ENCODE measurements around the gene POLR2J2.
"Not testable (repeated sequence)": the region's sequence is repeated elsewhere in the genome, so short reads cannot be mapped to it uniquely, and the experiment has no call there.

The POLR2J2 gene

DNA sequence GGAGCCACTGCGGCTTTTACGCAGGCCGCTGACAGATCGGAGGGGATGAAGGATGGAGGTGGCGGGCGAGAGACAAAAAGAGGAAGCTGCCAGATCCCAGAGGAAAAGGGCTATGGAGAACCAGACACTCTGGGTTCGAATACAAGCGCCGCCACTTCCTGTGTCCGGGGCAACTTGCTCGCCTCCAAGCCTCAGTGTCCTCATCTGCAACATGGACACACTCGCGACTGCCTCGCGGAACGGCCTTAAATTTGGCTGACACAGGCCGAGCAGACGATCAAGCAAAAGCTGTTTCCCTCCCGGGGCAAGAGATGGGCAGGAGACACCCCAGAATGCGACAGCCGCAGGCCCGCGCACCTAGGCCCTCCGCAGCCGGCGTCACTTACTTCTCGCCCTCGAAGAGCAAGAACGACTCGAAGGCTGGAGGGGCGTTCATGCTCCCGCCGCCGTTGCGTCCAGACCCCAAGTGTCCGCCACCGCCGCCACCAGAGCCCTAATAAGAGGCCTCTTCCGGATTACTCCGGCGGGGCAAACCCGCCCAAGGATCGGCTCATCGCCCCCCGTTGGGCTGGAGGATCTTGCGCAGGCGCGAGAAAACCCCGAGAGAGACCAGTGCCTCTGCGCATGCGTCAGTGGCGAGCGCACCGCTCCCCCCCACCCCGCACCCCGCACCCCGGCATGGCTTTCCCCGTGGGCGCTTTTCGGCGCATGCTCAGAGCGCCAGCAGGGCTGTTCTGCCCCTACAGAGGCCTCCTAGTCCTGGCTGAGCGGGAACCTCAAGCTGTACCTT, at the start of gene POLR2J2:
Gene POLR2J2, minus strand, starts transcription at position 498 of the 790 bp plus-strand sequence. Its CDS starts 62 bp downstream, at position 436.
- H3K36me3 ChIP-seq (ENCODE audit: control insufficient read depth, insufficient read depth, low read length); H3K27ac ChIP-seq; H3K4me3 ChIP-seq (ENCODE audit: low read depth, low read length); H3K9ac ChIP-seq; H3K4me1 ChIP-seq; H3K9me3 ChIP-seq (ENCODE audit: control insufficient read depth, low read length); H3K79me2 ChIP-seq; H2AFZ ChIP-seq; H3K4me2 ChIP-seq (ENCODE audit: low read length); H3K27me3 ChIP-seq (ENCODE audit: control insufficient read depth, insufficient read depth, low read length): not testable (repeated sequence)

DNA sequence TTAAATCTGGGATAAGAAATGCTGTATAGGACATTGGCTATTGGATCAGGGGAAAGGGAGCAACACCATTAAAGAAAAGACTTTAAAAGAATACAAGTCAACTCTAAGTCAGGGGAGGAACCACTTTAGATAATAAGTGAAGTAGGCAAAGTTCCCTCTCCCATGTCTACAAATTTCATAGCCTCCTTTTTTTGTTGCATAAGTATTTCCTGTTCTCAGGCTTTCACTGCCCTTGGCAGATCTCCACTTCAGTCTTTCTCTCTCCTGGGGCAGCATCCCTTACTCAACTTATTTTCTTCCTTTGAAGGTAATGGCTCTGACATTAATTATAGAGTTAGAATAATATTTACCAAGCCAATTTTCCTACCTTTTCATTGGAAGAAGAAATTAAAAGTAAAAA, 47.0 kb upstream of the POLR2J2 start:
- not testable (repeated sequence) for H3K4me2 ChIP-seq (ENCODE audit: low read length); H2AFZ ChIP-seq; H3K9ac ChIP-seq

DNA sequence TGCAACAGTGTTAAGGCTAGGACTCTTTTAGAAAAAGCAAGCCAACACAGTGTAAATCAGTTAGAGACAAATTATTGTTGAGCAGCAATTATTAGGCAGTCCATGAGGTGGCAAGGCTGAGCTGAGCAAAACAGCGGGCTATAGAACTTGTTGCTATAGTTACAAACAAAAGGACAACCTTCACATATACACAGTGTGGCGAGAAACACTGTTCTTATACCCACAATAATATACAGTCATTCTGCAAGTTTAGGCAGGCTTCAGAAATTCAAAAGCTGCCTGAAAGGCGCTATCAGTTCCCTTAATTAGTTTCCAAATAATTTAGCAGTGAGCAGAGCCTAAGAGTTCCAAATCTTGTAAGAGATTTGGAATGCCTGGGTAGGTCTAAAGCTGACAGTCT, 44.3 kb upstream of the POLR2J2 start:
- not testable (repeated sequence) for H3K4me1 ChIP-seq; H2AFZ ChIP-seq; H3K4me3 ChIP-seq (ENCODE audit: low read depth, low read length); H3K27me3 ChIP-seq (ENCODE audit: control insufficient read depth, insufficient read depth, low read length); H3K36me3 ChIP-seq (ENCODE audit: control insufficient read depth, insufficient read depth, low read length); H3K79me2 ChIP-seq; H3K4me2 ChIP-seq (ENCODE audit: low read length); H3K9ac ChIP-seq; H3K9me3 ChIP-seq (ENCODE audit: control insufficient read depth, low read length); H3K27ac ChIP-seq

More for the DNA sequence above, 47.0 kb upstream of the POLR2J2 start:
- not testable (repeated sequence) for H3K27ac ChIP-seq; H3K79me2 ChIP-seq; H3K4me3 ChIP-seq (ENCODE audit: low read depth, low read length); H3K36me3 ChIP-seq (ENCODE audit: control insufficient read depth, insufficient read depth, low read length); H3K4me1 ChIP-seq; H3K27me3 ChIP-seq (ENCODE audit: control insufficient read depth, insufficient read depth, low read length); H3K9me3 ChIP-seq (ENCODE audit: control insufficient read depth, low read length)

DNA sequence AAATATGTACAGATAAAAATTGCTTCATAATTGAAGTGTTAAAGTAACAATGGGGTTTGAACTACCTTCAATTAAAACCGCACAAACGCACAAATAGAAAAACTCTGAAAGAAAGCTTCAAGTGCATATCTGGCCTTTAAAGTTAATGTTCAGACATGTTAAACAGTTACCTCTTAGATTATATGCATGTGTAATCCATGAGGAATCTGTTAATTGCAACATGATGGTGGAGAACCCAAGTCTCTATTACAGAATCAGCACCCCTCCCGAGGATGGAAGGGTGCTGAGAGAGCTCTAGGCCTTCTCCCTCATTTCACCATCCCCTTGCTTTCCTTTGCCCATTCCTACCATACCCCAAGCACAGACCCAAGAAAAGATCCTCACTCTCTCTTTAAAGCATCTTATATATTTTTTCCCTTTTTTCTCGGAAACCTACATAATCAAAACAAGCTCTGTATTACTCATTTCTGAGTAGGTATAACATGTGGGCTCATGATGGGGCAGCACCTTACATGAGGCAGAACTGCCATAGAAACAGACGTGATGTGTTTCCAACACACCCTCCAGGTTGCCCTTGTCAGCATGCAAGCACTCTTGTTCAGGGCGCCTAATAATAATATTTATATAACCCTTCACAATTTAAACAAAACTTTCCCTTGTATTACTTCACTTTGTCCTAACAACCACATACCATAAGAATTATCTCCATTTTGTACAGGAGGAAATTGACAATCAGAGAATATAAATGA, 43.5 kb upstream of the POLR2J2 start:
- not testable (repeated sequence) for H3K27ac ChIP-seq; H3K79me2 ChIP-seq; H3K4me3 ChIP-seq (ENCODE audit: low read depth, low read length); H3K4me2 ChIP-seq (ENCODE audit: low read length); H3K9ac ChIP-seq; H2AFZ ChIP-seq; H3K4me1 ChIP-seq; H3K36me3 ChIP-seq (ENCODE audit: control insufficient read depth, insufficient read depth, low read length); H3K9me3 ChIP-seq (ENCODE audit: control insufficient read depth, low read length); H3K27me3 ChIP-seq (ENCODE audit: control insufficient read depth, insufficient read depth, low read length)

DNA sequence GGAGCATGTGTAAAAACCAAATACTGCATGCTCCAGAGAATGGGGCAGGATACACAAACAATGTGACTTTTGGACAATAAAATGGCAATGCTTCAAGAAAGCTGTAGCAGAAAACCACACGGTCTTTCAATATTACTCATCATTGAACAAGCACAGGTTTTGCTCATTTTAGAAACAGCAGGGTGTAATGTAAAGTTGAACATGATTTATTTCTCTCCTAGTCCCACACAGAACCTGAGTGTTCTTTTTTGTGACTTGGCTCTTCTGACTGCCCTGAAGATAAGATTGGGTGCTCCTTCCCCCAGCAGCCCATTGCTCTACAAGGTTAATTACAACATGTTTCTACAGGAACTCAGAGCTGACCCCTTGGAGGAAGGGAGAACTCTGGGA, 42.2 kb upstream of the POLR2J2 start:
- not testable (repeated sequence) for H3K4me2 ChIP-seq (ENCODE audit: low read length); H2AFZ ChIP-seq; H3K4me1 ChIP-seq; H3K4me3 ChIP-seq (ENCODE audit: low read depth, low read length); H3K9me3 ChIP-seq (ENCODE audit: control insufficient read depth, low read length); H3K9ac ChIP-seq; H3K27me3 ChIP-seq (ENCODE audit: control insufficient read depth, insufficient read depth, low read length); H3K27ac ChIP-seq; H3K36me3 ChIP-seq (ENCODE audit: control insufficient read depth, insufficient read depth, low read length); H3K79me2 ChIP-seq

DNA sequence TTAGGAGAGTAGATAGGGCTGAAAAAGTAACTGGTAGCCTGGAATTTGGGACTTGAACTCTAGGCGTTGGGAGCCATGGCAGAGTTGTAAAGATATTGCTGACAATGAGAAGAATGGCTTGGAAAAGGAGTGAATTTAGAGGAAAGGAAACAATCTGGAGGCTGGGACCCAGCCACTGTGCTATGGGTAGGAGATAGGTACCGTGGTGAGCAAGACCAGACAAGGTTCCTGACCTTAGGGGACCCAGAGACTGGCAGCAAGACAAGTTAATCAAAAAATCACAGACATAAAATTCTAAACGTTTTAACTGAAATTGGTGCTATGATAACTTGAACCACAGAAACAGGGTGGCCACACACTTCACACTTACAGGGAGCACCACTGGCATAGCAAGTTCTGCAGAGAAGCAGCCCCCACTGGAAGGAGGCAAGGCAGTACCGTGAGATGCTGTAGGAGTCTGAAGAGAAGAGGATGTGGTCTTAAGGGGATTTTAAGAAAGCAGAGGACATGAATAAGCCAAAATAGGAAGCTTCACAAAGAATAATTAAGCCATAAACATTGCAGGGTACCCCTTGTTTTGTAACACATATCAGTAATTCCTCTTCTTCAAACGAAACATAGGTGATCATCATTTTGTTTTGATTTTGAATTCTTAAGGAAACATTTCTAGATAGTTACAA, 41.7 kb upstream of the POLR2J2 start:
- H3K4me2 ChIP-seq (ENCODE audit: low read length); H3K4me1 ChIP-seq; H2AFZ ChIP-seq; H3K9me3 ChIP-seq (ENCODE audit: control insufficient read depth, low read length); H3K27me3 ChIP-seq (ENCODE audit: control insufficient read depth, insufficient read depth, low read length); H3K36me3 ChIP-seq (ENCODE audit: control insufficient read depth, insufficient read depth, low read length); H3K4me3 ChIP-seq (ENCODE audit: low read depth, low read length); H3K9ac ChIP-seq; H3K27ac ChIP-seq; H3K79me2 ChIP-seq: not testable (repeated sequence)

DNA sequence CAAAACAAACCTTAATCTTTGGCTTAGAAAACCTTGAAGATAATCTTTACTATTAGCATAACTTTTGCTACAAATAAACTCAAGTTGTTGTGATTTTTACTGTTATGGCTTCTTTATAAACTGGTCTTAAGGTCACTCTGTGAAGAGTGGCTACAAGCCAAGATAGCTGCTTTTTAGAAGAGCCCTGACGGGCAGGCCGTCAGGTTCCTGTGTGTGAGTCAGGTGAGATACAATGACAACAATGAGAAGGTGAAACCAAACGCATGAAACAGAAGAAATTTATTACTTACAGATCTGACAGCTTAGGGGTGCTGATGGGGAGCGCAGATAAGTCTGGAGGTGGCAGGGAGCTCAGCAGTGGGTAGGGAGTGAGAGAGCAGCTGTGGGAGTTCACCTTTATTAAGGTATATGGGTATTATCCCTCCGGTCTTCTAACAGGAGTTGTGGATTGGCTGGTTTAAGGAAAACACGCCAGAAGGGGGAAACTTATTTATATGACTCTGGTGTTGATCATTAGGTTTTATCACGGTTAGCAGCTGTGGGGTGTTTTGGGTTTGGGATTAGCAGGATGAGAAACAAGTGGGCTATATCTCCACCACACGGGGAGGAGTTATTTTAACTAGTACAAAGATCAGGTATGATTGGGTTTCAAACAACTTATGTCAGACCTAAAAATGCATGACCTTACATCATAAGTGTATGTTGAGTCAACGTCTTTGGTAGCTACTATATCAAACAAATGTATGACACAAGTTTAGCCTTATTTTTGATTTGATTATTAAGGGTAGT, 27.7 kb upstream of the POLR2J2 start:
- not testable (repeated sequence) for H3K9me3 ChIP-seq (ENCODE audit: control insufficient read depth, low read length); H3K27ac ChIP-seq; H3K4me2 ChIP-seq (ENCODE audit: low read length); H3K27me3 ChIP-seq (ENCODE audit: control insufficient read depth, insufficient read depth, low read length); H3K36me3 ChIP-seq (ENCODE audit: control insufficient read depth, insufficient read depth, low read length); H3K4me3 ChIP-seq (ENCODE audit: low read depth, low read length); H3K79me2 ChIP-seq; H2AFZ ChIP-seq; H3K4me1 ChIP-seq; H3K9ac ChIP-seq

DNA sequence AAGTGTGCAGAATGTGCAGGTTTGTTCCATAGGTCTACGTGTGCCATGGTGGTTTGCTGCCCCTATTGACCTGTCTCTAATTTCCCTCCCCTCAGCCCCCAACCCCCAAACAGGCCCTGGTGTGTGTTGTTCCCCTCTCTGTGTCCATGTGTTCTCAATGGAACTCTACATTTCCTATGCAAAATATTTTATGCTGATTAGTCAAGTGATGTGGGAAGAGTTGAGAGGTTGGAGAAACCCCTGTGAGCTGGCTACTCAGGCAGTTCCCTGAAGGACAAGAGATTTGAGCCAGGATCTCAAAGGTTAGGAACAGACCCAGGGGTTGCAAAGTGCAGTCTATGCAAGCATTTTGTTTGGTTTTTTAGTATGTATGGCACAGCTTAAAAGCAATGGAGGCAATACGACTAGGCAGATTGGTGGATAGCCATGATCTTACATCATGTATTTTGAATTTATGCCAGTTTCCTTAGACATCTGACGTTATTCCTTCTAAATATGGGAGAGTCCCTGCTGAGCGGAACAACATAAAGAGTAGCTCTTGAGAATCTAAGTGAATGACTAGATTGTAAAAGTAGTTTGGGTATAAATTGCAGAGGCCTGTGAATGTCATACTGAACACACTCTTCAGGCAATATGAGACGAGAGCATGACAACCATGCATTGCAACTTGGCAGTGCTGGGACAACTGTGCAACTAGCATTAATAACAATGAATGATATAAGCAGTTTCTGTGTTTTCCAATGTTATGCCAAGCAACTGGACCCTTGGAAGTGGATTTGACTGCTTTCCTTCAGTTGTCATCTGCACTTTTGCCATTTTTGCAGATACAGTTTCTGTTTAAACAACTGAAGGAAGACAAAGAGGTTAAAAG, 26.4 kb upstream of the POLR2J2 start:
- not testable (repeated sequence) for H3K9ac ChIP-seq; H3K4me3 ChIP-seq (ENCODE audit: low read depth, low read length); H2AFZ ChIP-seq; H3K79me2 ChIP-seq; H3K27ac ChIP-seq; H3K4me1 ChIP-seq; H3K27me3 ChIP-seq (ENCODE audit: control insufficient read depth, insufficient read depth, low read length); H3K9me3 ChIP-seq (ENCODE audit: control insufficient read depth, low read length); H3K36me3 ChIP-seq (ENCODE audit: control insufficient read depth, insufficient read depth, low read length); H3K4me2 ChIP-seq (ENCODE audit: low read length)

DNA sequence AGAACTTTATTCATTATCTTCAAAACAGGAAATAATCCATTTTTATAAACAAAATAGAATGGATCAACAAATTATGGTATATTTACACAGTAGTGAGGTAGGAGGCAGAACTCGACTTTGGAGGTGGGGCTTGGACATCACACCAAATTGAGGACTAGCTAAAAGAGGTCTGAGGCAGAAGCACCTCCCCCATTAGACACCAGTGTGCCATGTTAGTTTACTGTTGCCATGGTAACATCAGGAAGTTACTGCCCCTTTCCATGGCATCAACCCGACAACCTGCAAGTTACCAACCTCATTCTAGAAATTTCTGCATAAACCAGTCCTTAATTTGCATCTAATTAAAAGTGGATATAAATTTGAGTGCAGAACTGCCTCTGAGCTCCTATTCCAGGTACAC, 24.5 kb upstream of the POLR2J2 start:
- not testable (repeated sequence) for H3K4me3 ChIP-seq (ENCODE audit: low read depth, low read length); H3K27ac ChIP-seq; H3K79me2 ChIP-seq; H3K9me3 ChIP-seq (ENCODE audit: control insufficient read depth, low read length); H3K27me3 ChIP-seq (ENCODE audit: control insufficient read depth, insufficient read depth, low read length); H3K4me2 ChIP-seq (ENCODE audit: low read length); H3K9ac ChIP-seq; H2AFZ ChIP-seq; H3K36me3 ChIP-seq (ENCODE audit: control insufficient read depth, insufficient read depth, low read length); H3K4me1 ChIP-seq

Measured in parathyroid adenoma (tissue), 2 donors.